GM18951 (cell line): ENCODE results near the gene NDRG3.

Experiments
- POLR2A ChIP-seq: IDR thresholded peaks from 4 replicates; pipeline ENCODE4 v1.6.1; 2011; ENCODE audit warnings: mild to moderate bottlenecking; ENCODE audit not compliant: insufficient read length, insufficient read depth; ENCODE audit errors: extremely low read depth
- in situ Hi-C: fragments of 300-500 bp; cut with MboI; formaldehyde crosslinking; loops from one replicate; pipeline ENCODE4 v1.12.0; 2022; ENCODE audit warnings: low sequenced_read_pairs, mixed read lengths, inconsistent platforms; ENCODE audit not compliant: unreplicated experiment

NDRG3 gene

DNA sequence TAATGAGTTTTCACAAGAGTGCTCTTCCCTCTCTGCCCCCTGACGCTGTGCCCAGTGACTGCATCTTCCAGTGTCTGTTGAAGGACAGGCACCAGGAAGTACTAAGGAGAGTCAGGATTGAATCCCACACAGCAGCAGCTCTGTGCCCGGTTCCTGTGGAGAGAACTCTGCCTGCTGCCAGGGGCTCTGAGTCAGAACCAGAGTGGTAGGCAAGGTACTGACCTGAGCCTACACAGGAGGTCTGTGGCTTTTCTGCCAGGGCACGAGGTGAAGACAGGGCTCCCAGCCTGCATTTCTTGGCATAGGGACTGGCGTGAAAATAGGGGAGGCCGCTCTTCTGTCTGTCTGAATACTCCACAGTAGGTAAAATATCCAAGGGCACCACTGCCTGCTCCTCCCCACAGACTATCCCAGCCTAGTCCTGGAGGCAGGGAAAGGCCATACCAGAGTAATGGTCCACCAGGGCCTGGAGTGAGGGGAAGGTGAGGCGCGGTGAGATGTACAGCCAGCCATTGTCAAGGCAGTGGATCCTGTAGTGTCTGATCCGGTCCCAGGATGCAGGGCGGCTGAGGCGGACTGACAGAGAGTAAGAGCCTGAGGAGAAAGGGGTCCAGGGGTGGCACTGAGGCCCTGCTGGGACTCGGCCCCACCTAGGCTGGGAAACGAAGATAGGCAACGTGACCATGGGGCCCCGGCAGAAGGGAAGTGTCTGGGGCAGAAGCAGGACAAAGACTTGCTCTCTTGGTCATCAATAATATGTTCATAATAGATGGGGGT, 130.9 kb downstream of the NDRG3 start:
- in situ Hi-C loops: loop anchor here (25.0 kb wide), 1 partner anchor 272 kb away; the partner anchor contains the start of gene TLDC2
- TF ChIP-seq POLR2A: no peak

DNA sequence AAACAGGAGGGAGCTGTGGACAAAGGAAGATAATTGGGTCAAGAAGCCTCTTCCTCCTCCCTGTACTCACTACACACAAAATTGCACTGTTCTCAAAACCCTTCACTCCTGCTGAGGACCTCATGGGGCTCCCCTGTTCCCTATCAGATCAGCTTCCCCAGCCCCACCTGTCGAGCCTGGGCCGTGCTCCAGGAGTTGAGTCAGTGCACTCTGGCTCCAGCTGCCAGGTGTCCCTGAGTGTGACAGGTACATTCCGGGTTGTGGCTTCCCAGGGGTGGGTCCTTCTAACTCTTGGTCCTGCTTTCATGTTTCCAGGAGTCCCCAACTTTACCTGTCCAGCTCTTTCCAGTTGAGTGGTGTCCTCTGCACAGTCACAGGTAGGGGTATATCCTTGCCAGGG, 131.9 kb downstream of the NDRG3 start:
- in situ Hi-C loops: loop anchor here (25.0 kb wide), 1 partner anchor 273 kb away; the partner anchor contains the start of gene TLDC2
- TF ChIP-seq POLR2A: no peak

- no peak for TF ChIP-seq POLR2A
- in situ Hi-C loops: loop anchor here (25.0 kb wide), 1 partner anchor 276 kb away; the partner anchor contains the start of gene TLDC2
These were observed 134.3 kb downstream of the NDRG3 start for GRCh38 chr20:36611625-36612024.

DNA sequence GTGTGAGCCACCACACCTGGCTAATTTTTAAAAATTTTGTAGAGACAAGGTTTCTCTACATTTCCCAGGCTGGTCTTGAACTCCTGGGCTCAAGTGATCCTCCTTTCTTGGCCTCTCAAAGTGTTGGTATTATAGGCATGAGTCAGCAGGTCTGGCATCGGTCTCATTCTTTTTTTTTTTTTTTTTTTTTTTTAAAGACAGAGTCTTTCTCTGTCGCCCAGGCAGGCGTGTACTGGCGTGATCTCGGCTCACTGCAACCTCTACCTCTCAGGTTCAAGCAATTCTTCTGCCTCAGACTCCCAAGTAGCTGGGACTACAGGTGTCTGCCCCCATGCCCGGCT, 137.5 kb downstream of the NDRG3 start:
- in situ Hi-C loops: loop anchor here (25.0 kb wide), 1 partner anchor 279 kb away; the partner anchor contains the start of gene TLDC2

GRCh38 chr20:36607586-36608387, 138.1 kb downstream of the NDRG3 start:
- no peak for TF ChIP-seq POLR2A
- in situ Hi-C loops: loop anchor here (25.0 kb wide), 1 partner anchor 280 kb away; the partner anchor contains the start of gene TLDC2

GRCh38 chr20:36606158-36607066, 139.5 kb downstream of the NDRG3 start:
- in situ Hi-C loops: loop anchor here (25.0 kb wide), 1 partner anchor 281 kb away; the partner anchor contains the start of gene TLDC2
- no peak for TF ChIP-seq POLR2A

GRCh38 chr20:36605399-36606157, 140.3 kb downstream of the NDRG3 start, which contains the start of gene RAB5IF:
TSS of gene RAB5IF (plus strand) at chr20:36605779. CDS start at chr20:36605952, 173 bp downstream.
- in situ Hi-C loops: loop anchor here (25.0 kb wide), 1 partner anchor 282 kb away; the partner anchor contains the start of gene TLDC2
- TF ChIP-seq POLR2A: peak; percentile 89

- in situ Hi-C loops: loop anchor here (25.0 kb wide), 1 partner anchor 282 kb away; the partner anchor contains the start of gene TLDC2
- no peak for TF ChIP-seq POLR2A
These were observed 140.9 kb downstream of the NDRG3 start for GRCh38 chr20:36604952-36605398.
